Duodenal mucosa (tissue), 2 donors: ENCODE results near the gene HPDL.
"Not testable (repeated sequence)": the region's sequence is repeated elsewhere in the genome, so short reads cannot be mapped to it uniquely, and the experiment has no call there.

Experiments
- H3K27ac ChIP-seq: one replicate; pipeline ENCODE4 v1.7.0; 2013; ENCODE audit warnings: low read depth, low read length
- H3K27me3 ChIP-seq, 2 donors: one replicate each; pipeline ENCODE4 v1.7.0; 2013; ENCODE audit warnings: low read length in 2 of 2, control low read depth in 1 of 2; ENCODE audit not compliant: insufficient read depth in 2 of 2, control insufficient read depth in 1 of 2
- H3K36me3 ChIP-seq, 2 donors: one replicate each; pipeline ENCODE4 v1.7.0; 2013; ENCODE audit warnings: low read length in 2 of 2, control low read depth in 1 of 2; ENCODE audit not compliant: insufficient read depth in 2 of 2, control insufficient read depth in 1 of 2
- H3K4me1 ChIP-seq, 2 donors: one replicate each; pipeline ENCODE4 v1.7.0; 2013; ENCODE audit warnings: low read length in 2 of 2, control low read depth in 1 of 2; ENCODE audit not compliant: insufficient read depth in 2 of 2, control insufficient read depth in 1 of 2
- H3K4me3 ChIP-seq, 2 donors: one replicate each; pipeline ENCODE4 v1.7.0; 2013; ENCODE audit warnings: low read length in 2 of 2, low read depth in 1 of 2
- H3K9ac ChIP-seq, 2 donors: one replicate each; pipeline ENCODE4 v1.7.0; 2013; ENCODE audit warnings: low read length in 2 of 2, low read depth in 1 of 2
- H3K9me3 ChIP-seq, 2 donors: one replicate each; pipeline ENCODE4 v1.7.0; 2013; ENCODE audit warnings: low read length in 2 of 2, control low read depth in 1 of 2; ENCODE audit not compliant: control insufficient read depth in 1 of 2

Gene HPDL

GRCh38 chr1:45326627-45327623 is at the start of gene HPDL:
Gene HPDL (plus strand): TSS chr1:45326895. CDS start chr1:45327149, 254 bp downstream.
- peaks cover 3 to 17% of the 10 kb centered on the region in 2 donors for H3K36me3 ChIP-seq
- no peaks in the 10 kb centered on the region for H3K9me3 ChIP-seq
- no peaks in the 10 kb centered on the region for H3K27me3 ChIP-seq
- H3K27ac ChIP-seq, result no peak within 1 kb of the TSS
- peaks cover 14 to 20% of the 10 kb centered on the region in 2 donors for H3K4me1 ChIP-seq
- peak within 1 kb of the TSS; percentile 76 for H3K4me3 ChIP-seq
- H3K9ac ChIP-seq, result peak within 1 kb of the TSS; percentile 43 to 48

GRCh38 chr1:45282351-45282750 is 44.3 kb upstream of the HPDL start:
- Histone ChIP-seq H3K9ac (no peak overlapping the region), H3K9me3 (no peaks in the 10 kb centered on the region), H3K27me3 (no peaks in the 10 kb centered on the region), H3K36me3 (no peaks in the 10 kb centered on the region), H3K4me3 (no peak overlapping the region), H3K4me1 (no peaks in the 10 kb centered on the region), H3K27ac (no peak overlapping the region)

GRCh38 chr1:45284858-45285257 is 41.8 kb upstream of the HPDL start:
- not testable (repeated sequence) for H3K36me3 ChIP-seq, H3K27me3 ChIP-seq, H3K27ac ChIP-seq, H3K4me1 ChIP-seq, H3K9me3 ChIP-seq, H3K9ac ChIP-seq, H3K4me3 ChIP-seq

GRCh38 chr1:45286521-45286920 is 40.2 kb upstream of the HPDL start:
- H3K9ac ChIP-seq, H3K36me3 ChIP-seq: not testable (repeated sequence)

GRCh38 chr1:45291002-45291401 is 35.7 kb upstream of the HPDL start:
- H3K36me3 ChIP-seq, result not testable (repeated sequence)

More at GRCh38 chr1:45286521-45286920, 40.2 kb upstream of the HPDL start:
- not testable (repeated sequence) for H3K27ac ChIP-seq, H3K27me3 ChIP-seq, H3K9me3 ChIP-seq, H3K4me1 ChIP-seq, H3K4me3 ChIP-seq

GRCh38 chr1:45291716-45292115 is 35.0 kb upstream of the HPDL start:
- H3K9me3 ChIP-seq, result no peaks in the 10 kb centered on the region
- H3K27ac ChIP-seq, result no peak overlapping the region
- no peaks in the 10 kb centered on the region for H3K4me1 ChIP-seq
- H3K27me3 ChIP-seq, result no peaks in the 10 kb centered on the region
- no peak overlapping the region for H3K9ac ChIP-seq
- no peaks in the 10 kb centered on the region for H3K36me3 ChIP-seq
- no peak overlapping the region for H3K4me3 ChIP-seq

More at GRCh38 chr1:45291002-45291401, 35.7 kb upstream of the HPDL start:
- not testable (repeated sequence) for H3K4me3 ChIP-seq, H3K9ac ChIP-seq, H3K9me3 ChIP-seq, H3K27ac ChIP-seq, H3K27me3 ChIP-seq, H3K4me1 ChIP-seq

GRCh38 chr1:45297666-45298356 is 28.9 kb upstream of the HPDL start:
- H3K36me3 ChIP-seq, result no peaks in the 10 kb centered on the region
- H3K27ac ChIP-seq, result no peak overlapping the region
- H3K9ac ChIP-seq, result no peak overlapping the region
- H3K9me3 ChIP-seq, result no peaks in the 10 kb centered on the region
- H3K4me3 ChIP-seq, result no peak overlapping the region
- no peaks in the 10 kb centered on the region for H3K4me1 ChIP-seq
- no peaks in the 10 kb centered on the region for H3K27me3 ChIP-seq

GRCh38 chr1:45299296-45299695 is 27.4 kb upstream of the HPDL start:
- H3K9ac ChIP-seq, result no peak overlapping the region
- no peaks in the 10 kb centered on the region for H3K27me3 ChIP-seq
- no peaks in the 10 kb centered on the region for H3K36me3 ChIP-seq
- H3K4me3 ChIP-seq, result no peak overlapping the region
- H3K9me3 ChIP-seq, result no peaks in the 10 kb centered on the region
- peaks cover 3% of the 10 kb centered on the region in 2 donors for H3K4me1 ChIP-seq
- no peak overlapping the region for H3K27ac ChIP-seq

GRCh38 chr1:45299981-45300668 is 26.6 kb upstream of the HPDL start:
- H3K4me3 ChIP-seq, result no peak overlapping the region
- H3K36me3 ChIP-seq, result no peaks in the 10 kb centered on the region
- no peak overlapping the region for H3K27ac ChIP-seq
- H3K4me1 ChIP-seq, result peaks cover 8 to 11% of the 10 kb centered on the region in 2 donors
- no peaks in the 10 kb centered on the region for H3K9me3 ChIP-seq
- H3K9ac ChIP-seq, result no peak overlapping the region
- no peaks in the 10 kb centered on the region for H3K27me3 ChIP-seq

- peaks cover 8 to 11% of the 10 kb centered on the region in 2 donors for H3K4me1 ChIP-seq
- no peaks in the 10 kb centered on the region for H3K27me3 ChIP-seq
- no peaks in the 10 kb centered on the region for H3K9me3 ChIP-seq
- H3K36me3 ChIP-seq, result no peaks in the 10 kb centered on the region
- no peak overlapping the region for H3K9ac ChIP-seq
- no peak overlapping the region for H3K27ac ChIP-seq
- H3K4me3 ChIP-seq, result no peak overlapping the region
Observed at GRCh38 chr1:45300669-45300997, 26.1 kb upstream of the HPDL start.
